Colonic mucosa (tissue), 4 donors: ENCODE measurements around the gene APOA5. TPM values are rescaled to one million over a fixed set of nuclear protein-coding genes. Genes with fewer than 3 reads are reported as not detected.

Experiments
- DNase-seq: peaks from one replicate; pipeline ENCODE4 v3.0.0-alpha.2; 2020
- H3K27ac ChIP-seq: fragments of 200-600 bp; one replicate; pipeline ENCODE4 v1.8.0; 2021
- H3K27me3 ChIP-seq: fragments of 200-600 bp; one replicate; pipeline ENCODE4 v1.8.0; 2021
- H3K36me3 ChIP-seq: fragments of 200-600 bp; one replicate; pipeline ENCODE4 v1.8.0; 2021
- H3K4me1 ChIP-seq: fragments of 200-600 bp; one replicate; pipeline ENCODE4 v1.8.0; 2021; ENCODE audit warnings: mild to moderate bottlenecking
- H3K4me3 ChIP-seq: fragments of 200-600 bp; one replicate; pipeline ENCODE4 v1.8.0; 2021
- H3K9ac ChIP-seq, 2 donors: one replicate each; pipeline ENCODE4 v1.7.0; 2013; ENCODE audit warnings: control low read depth in 2 of 2, low read depth in 2 of 2, low read length in 2 of 2
- H3K9me3 ChIP-seq: fragments of 200-600 bp; one replicate; pipeline ENCODE4 v1.8.0; 2021
- CTCF ChIP-seq: fragments of 200-600 bp; IDR thresholded peaks from one replicate; pipeline ENCODE4 v1.8.0; 2022; ENCODE audit warnings: antibody characterized with exemption, mild to moderate bottlenecking
- intact Hi-C: fragments of 100-400 bp; cut with DNase I; formaldehyde crosslinking; loops from one replicate; pipeline ENCODE4 v1.14.1; 2022
- total RNA-seq, 2 donors: library from RNA; stranded (reverse); fragmentation: NEBNext Ultra II Directional in 1 of 2; extraction: Animal tissue kit (Norgen Biotek cat#: 25700) in 1 of 2; gene quantifications; one replicate each; pipeline ENCODE4 v1.2.1, GENCODE V29; 2021
- donor health status: healthy.
- donor health status: DM: no; HTN: no; CAD: no.
- donor health status: DM: no; HTN: no; CAD: no.

The APOA5 gene
- total RNA-seq, 2 donors from 2014 or later, result 0.20 TPM; not detected in 1

- intact Hi-C loops, result no loop called here
- DNase-seq, result no peak
- Histone ChIP-seq H3K27ac (no peak overlapping the region), H3K9ac (no peak overlapping the region), H3K9me3 (no peaks in the 10 kb centered on the region), H3K27me3 (no peaks in the 10 kb centered on the region), H3K4me1 (peaks cover 5% of the 10 kb centered on the region), H3K4me3 (no peak overlapping the region), H3K36me3 (no peaks in the 10 kb centered on the region)
- no peak for TF ChIP-seq CTCF
Measured at GRCh38 chr11:116833491-116833815, 41.8 kb upstream of the APOA5 start.

GRCh38 chr11:116832350-116833290, 40.9 kb upstream of the APOA5 start:
- Histone ChIP-seq H3K4me3 (no peak overlapping the region), H3K36me3 (no peaks in the 10 kb centered on the region), H3K9ac (no peak overlapping the region), H3K4me1 (peaks cover 5% of the 10 kb centered on the region), H3K27me3 (no peaks in the 10 kb centered on the region), H3K27ac (no peak overlapping the region), H3K9me3 (no peaks in the 10 kb centered on the region)
- intact Hi-C loops, result no loop called here
- DNase-seq, result no peak
- TF ChIP-seq CTCF, result no peak

- no peak overlapping the region for H3K27ac ChIP-seq
- H3K4me1 ChIP-seq, result peaks cover 5% of the 10 kb centered on the region
- no peak overlapping the region for H3K4me3 ChIP-seq
- DNase-seq, result no peak
- H3K36me3 ChIP-seq, result no peaks in the 10 kb centered on the region
- intact Hi-C loops, result no loop called here
- H3K9me3 ChIP-seq, result no peaks in the 10 kb centered on the region
- no peak for TF ChIP-seq CTCF
- H3K9ac ChIP-seq, result no peak overlapping the region
- H3K27me3 ChIP-seq, result no peaks in the 10 kb centered on the region
Measured at GRCh38 chr11:116831790-116832349, 40.2 kb upstream of the APOA5 start.

- Histone ChIP-seq H3K9me3 (no peaks in the 10 kb centered on the region), H3K4me3 (no peak overlapping the region), H3K36me3 (no peaks in the 10 kb centered on the region), H3K27ac (no peak overlapping the region), H3K9ac (no peak overlapping the region), H3K27me3 (no peaks in the 10 kb centered on the region), H3K4me1 (no peaks in the 10 kb centered on the region)
- intact Hi-C loops, result no loop called here
- DNase-seq, result no peak
- no peak for TF ChIP-seq CTCF
Measured at GRCh38 chr11:116830184-116830912, 38.7 kb upstream of the APOA5 start.

GRCh38 chr11:116829525-116830183, 38.0 kb upstream of the APOA5 start, which contains the start of gene APOC3:
Gene APOC3 (plus strand): TSS chr11:116829907. CDS start chr11:116830583, 676 bp downstream.
- H3K4me1 ChIP-seq, result no peaks in the 10 kb centered on the region
- H3K36me3 ChIP-seq, result no peaks in the 10 kb centered on the region
- DNase-seq, result no peak
- no peak within 1 kb of the TSS for H3K9ac ChIP-seq
- intact Hi-C loops, result no loop called here
- H3K27me3 ChIP-seq, result no peaks in the 10 kb centered on the region
- H3K9me3 ChIP-seq, result no peaks in the 10 kb centered on the region
- no peak for TF ChIP-seq CTCF
- H3K4me3 ChIP-seq, result no peak within 1 kb of the TSS
- no peak within 1 kb of the TSS for H3K27ac ChIP-seq
